ENCODE results near the gene CDNF.
A peak's percentile ranks its signal among the peaks of the same experiment; 100 is the strongest.
"Not testable (repeated sequence)": the region's sequence is repeated elsewhere in the genome, so short reads cannot be mapped to it uniquely, and the experiment has no call there.

The CDNF gene

DNA sequence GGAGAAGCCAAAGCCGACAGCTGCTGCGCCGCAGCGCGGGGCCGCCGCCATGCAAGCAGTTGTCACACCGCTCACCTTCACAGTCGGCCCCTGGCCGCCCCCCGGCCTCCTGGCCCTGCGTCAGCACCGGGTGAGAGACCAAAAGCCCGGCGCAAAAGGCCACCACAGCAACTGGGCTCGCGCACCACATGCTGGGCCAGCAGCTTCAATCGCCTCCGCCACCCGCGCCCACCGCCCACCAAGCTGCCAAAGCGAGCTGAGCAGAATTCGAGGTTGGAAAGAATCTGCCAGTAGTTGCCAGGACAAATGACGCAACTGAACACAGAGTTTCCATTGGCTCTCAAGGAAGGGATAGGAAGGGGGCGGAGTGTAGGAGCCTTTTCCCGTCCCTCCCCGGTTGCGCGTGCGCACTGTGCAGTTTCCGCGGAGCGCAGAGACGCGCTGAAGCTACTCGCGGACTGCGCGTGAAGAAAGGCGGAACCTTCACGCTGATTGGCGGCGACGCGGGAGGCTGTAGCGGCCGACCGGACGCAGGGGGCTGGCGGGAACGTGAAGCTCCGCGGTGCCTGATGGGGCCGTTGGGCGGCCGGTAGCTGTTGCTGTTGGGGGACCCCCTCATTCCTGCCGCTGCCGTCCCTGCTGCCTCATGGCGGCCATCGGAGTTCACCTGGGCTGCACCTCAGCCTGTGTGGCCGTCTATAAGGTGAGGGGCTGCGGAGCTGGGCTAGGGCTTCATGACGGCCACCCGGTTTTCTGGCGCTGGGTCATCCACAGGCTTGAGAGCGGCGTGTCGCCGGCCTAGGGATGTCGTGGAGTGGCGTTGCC is at the start of gene CDNF, which contains the start of the genes HSPA14 and MSANTD7:
Gene CDNF, minus strand, starts transcription at position 281 of the 825 bp plus-strand sequence. Its CDS starts 91 bp downstream, at position 190.
Gene HSPA14, plus strand, starts transcription at position 550 of the 825 bp plus-strand sequence. Its CDS starts 97 bp downstream, at position 647.
Gene MSANTD7, plus strand, starts transcription at position 550 of the 825 bp plus-strand sequence. CDS start 3,979 bp downstream, outside the sequence.
- in situ Hi-C loops (cut with HindIII; ENCODE audit: low pct_unique_long_range_greater_than_20kb, low sequenced_read_pairs): no loop called here

DNA sequence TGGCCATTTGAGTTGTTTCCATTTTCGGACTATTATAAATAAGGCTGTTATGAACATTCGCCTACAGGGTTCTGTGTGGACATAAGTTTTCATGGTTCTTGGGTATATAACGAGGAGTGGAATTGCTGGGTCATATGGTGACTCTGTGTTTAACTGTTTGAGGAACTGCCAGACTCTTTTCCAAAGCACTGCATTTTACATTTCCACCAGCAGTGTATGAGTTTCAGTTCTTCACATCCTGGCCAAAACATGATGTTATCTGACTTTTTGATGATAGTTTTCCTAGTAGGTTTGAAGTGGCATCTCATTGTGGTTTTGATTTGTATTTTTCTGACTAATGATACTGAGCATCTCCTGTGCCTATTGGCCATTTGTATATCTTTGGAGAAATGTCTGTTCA is 46.2 kb upstream of the CDNF start:
- in situ Hi-C loops (cut with HindIII; ENCODE audit: low pct_unique_long_range_greater_than_20kb, low sequenced_read_pairs): no loop called here
- no peak for TF ChIP-seq JUND (IDR thresholded peaks at IDR 0.05; ENCODE audit: low read depth)
- DNase-seq (ENCODE audit: low read depth in 1 of 2, low spot score in 1 of 2): no peak

More for the DNA sequence above, at the start of gene CDNF, which contains the start of the genes HSPA14 and MSANTD7:
- peak; percentile 99 to 100 for DNase-seq (ENCODE audit: low read depth in 1 of 2, low spot score in 1 of 2)
- TF ChIP-seq JUND (IDR thresholded peaks at IDR 0.05; ENCODE audit: low read depth): no peak

DNA sequence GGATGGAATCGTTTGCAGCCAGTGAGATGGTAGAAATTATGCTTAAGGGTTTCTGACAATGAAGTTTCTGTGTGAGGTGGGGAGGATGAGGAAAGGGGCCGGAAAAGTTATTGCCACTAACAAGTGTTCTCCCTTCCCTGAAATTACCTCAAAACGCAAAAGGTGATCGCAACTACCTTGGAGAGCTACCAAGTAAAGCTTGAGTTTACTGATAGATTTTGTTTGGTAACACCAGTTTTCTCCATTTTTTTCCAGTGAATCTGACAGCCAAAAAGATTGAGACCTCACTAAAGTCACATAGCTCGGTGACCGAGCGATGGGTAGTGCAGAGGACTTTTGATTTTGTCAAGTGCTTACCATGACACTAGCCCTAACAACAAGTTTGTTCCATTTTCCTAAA is 42.4 kb upstream of the CDNF start:
- no peak for TF ChIP-seq JUND (IDR thresholded peaks at IDR 0.05; ENCODE audit: low read depth)
- peak; percentile 15 for DNase-seq (ENCODE audit: low read depth in 1 of 2, low spot score in 1 of 2)
- in situ Hi-C loops (cut with HindIII; ENCODE audit: low pct_unique_long_range_greater_than_20kb, low sequenced_read_pairs): no loop called here

DNA sequence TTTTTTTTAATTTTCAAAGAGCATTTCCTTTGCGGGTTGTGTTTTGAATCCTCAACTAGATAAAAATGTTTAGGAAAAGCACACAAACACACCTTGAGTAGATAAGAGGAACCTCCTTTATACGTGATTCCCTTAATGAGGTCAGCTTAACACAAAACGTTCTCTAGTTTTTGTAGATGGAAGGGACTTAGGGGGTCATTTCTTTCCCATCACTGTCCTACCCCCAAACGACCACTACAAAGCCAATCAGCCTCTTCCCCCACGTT is 42.0 kb upstream of the CDNF start:
- TF ChIP-seq JUND (IDR thresholded peaks at IDR 0.05; ENCODE audit: low read depth): no peak
- DNase-seq (ENCODE audit: low read depth in 1 of 2, low spot score in 1 of 2): no peak
- in situ Hi-C loops (cut with HindIII; ENCODE audit: low pct_unique_long_range_greater_than_20kb, low sequenced_read_pairs): no loop called here

DNA sequence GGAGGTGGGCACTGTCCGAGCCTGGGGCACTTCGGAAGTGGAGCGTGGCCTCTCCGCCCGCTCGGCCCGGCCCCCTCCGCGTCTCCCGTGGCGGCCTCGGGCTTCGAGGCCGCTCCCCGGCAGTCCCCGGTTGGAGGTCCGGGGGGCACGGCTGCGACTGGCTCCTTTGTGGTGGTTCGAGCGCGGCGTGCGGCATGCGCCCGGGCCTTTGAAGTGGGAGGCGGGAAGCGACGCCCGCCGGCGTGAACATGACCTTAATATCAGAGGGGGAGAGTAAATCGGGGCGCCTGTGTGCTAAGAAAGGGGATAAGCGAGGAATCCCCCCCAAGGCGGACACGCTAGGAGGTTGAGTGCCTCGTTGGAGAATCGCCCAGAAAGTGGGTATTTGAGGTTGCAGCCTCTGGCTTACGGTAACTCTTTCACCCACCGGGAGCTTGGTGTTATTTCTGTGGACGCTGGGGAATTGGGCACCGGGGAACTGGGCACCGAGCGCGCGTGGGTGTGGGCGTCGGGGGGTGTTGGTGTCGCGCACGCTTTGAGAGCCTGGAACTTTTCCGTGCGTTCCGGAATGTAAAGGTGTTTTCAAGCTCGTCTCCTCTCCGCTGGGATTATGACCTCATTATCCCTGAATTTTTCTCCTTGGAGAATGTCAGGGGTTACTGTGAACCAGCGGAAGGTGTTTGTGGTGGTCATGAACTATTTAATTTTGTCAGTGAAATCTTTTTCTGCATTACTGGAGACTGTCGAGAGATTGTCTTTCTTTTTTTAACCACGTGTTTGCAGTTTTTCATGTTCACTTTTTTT is 41.5 kb upstream of the CDNF start:
- TF ChIP-seq JUND (IDR thresholded peaks at IDR 0.05; ENCODE audit: low read depth): no peak
- in situ Hi-C loops (cut with HindIII; ENCODE audit: low pct_unique_long_range_greater_than_20kb, low sequenced_read_pairs): no loop called here
- DNase-seq (ENCODE audit: low read depth in 1 of 2, low spot score in 1 of 2): peak; percentile 39 to 43

DNA sequence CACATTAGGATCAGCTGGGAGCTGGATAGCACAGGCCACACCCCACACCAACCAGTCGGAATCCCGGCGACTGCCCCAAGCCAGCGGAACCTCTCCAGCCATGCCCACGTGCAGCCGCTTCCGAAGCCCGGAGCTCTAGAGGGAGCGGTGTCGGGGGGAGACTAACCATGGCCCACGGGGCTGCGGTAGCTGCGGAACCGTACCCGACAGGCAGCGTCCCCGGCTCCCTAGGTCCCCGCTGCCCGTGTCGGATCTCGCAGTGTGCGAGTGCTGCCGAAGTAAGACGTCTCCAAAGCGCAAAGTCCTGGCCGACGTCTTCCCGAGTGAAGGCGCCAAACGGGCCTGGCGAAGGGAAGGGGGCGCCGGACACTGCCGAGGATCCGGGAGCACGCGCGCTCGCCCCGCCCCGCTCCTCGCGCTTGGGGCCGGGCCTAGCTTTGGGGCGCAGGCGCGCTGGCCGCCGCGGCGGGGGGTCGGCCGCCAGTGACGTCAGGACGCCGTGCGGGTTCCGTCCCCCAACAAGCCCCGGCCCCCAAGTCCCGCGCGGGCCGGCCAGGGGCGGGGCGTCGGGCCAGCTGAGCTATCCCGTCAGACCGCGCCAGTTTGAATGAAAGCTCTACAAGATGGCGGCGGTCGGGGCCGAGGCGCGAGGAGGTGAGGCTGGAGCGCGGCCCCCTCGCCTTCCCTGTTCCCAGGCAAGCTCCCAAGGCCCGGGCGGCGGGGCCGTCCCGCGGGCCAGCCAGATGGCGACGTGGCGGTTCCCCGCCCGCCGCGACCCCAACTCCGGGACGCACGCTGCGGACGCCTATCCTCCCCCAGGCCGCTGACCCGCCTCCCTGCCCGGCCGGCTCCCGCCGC is 40.7 kb upstream of the CDNF start, which contains the start of gene SUV39H2:
Gene SUV39H2, plus strand, starts transcription at position 601 of the 858 bp plus-strand sequence. Its CDS starts 23 bp downstream, at position 624.
- peak; percentile 98 to 100 for DNase-seq (ENCODE audit: low read depth in 1 of 2, low spot score in 1 of 2)
- in situ Hi-C loops (cut with HindIII; ENCODE audit: low pct_unique_long_range_greater_than_20kb, low sequenced_read_pairs): no loop called here
- TF ChIP-seq JUND (IDR thresholded peaks at IDR 0.05; ENCODE audit: low read depth): no peak

DNA sequence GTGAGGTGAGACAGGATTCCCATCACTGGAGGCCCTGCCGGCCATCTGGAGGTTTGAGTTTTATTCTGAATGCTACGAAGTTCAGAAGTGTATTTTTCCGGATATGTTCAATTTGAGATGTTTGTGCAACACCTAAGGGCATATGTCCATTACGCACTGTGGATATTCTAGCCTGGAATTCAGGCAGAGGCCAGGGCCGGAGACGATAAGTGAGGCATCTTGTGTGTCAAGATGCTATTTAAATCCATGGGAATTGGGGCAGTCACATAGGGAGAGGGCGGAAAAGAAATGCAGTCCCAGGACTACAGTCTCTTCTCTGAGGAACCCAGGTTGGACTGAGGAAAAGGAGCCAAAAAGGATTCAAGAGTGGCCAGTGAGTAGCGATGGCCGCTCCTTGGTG is 38.9 kb upstream of the CDNF start:
- TF ChIP-seq JUND (IDR thresholded peaks at IDR 0.05; ENCODE audit: low read depth): no peak
- no peak for DNase-seq (ENCODE audit: low read depth in 1 of 2, low spot score in 1 of 2)
- in situ Hi-C loops (cut with HindIII; ENCODE audit: low pct_unique_long_range_greater_than_20kb, low sequenced_read_pairs): no loop called here

DNA sequence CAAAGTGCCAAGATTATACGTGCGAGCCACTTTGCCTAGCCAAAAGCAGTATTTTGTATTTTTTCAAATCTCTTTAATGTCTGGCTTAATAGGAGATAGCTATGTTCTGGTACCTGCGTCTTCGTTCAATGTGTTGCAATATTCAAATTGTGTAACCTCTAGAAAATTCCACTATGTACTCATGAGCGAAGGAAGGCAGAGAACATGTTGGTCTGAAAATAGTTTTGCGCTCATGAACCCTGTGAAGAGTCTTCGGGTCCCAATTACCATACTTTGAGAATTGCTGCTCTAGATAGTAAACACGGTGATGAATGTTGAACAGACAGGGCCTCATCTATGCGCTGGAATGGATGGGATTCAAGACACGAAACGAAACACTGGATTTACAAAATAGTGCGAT is 38.1 kb upstream of the CDNF start:
- no peak for TF ChIP-seq JUND (IDR thresholded peaks at IDR 0.05; ENCODE audit: low read depth)
- in situ Hi-C loops (cut with HindIII; ENCODE audit: low pct_unique_long_range_greater_than_20kb, low sequenced_read_pairs): no loop called here
- no peak for DNase-seq (ENCODE audit: low read depth in 1 of 2, low spot score in 1 of 2)

DNA sequence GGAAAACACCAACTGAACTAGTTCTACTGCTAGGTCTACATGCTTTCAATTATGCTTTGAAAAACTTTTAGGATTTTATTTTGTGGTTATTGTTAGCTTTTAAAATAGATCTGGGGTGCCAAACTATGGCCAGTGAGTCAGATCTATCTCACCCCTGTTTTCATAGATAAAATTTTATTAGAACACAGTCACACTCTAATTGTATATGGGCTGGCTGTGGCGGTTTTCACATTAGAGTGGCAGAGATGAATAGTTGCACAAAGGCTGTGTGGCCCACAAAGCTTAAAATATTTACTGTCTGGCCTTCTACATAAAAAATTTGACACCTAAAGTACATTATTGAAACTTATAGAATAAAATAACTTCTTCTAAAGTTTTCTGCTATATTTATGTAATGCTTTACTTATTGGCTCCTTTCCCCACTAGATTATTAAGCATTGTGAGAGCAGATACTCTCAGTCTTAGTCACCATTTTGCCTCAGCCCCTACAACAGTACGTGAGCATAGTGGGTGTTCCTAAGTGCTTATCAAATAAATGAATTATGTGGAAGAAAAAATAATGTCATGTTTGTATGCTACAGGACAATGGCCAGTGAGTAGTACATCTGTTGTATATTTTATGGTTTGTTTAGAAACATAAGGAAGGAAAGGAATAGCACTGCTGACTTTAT is 35.4 kb upstream of the CDNF start:
- DNase-seq (ENCODE audit: low read depth in 1 of 2, low spot score in 1 of 2): no peak
- TF ChIP-seq JUND (IDR thresholded peaks at IDR 0.05; ENCODE audit: low read depth): no peak
- in situ Hi-C loops (cut with HindIII; ENCODE audit: low pct_unique_long_range_greater_than_20kb, low sequenced_read_pairs): no loop called here

DNA sequence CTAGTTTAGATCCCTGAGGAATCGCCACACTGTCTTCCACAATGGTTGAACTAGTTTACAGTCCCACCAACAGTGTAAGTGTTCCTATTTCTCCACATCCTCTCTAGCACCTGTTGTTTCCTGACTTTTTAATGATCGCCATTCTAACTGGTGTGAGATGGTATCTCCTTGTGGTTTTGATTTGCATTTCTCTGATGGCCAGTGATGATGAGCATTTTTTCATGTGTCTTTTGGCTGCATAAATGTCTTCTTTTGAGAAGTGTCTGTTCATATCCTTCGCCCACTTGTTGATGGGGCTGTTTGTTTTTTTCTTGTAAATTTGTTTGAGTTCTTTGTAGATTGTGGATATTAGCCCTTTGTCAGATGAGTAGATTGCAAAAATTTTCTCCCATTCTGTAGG is 27.0 kb upstream of the CDNF start:
- in situ Hi-C loops (cut with HindIII; ENCODE audit: low pct_unique_long_range_greater_than_20kb, low sequenced_read_pairs); DNase-seq (ENCODE audit: low read depth in 1 of 2, low spot score in 1 of 2): not testable (repeated sequence)

DNA sequence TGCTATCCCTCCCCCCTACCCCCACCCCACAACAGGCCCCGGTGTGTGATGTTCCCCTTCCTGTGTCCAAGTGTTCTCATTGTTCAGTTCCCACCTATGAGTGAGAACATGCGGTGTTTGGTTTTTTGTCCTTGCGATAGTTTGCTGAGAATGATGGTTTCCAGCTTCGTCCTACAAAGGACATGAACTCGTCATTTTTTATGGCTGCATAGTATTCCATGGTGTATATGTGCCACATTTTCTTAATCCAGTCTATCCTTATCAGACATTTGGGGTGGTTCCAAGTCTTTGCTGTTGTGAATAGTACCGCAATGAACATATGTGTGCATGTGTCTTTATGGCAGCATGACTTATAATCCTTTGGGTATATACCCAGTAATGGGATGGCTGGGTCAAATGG is 26.6 kb upstream of the CDNF start:
- in situ Hi-C loops (cut with HindIII; ENCODE audit: low pct_unique_long_range_greater_than_20kb, low sequenced_read_pairs); DNase-seq (ENCODE audit: low read depth in 1 of 2, low spot score in 1 of 2): not testable (repeated sequence)

DNA sequence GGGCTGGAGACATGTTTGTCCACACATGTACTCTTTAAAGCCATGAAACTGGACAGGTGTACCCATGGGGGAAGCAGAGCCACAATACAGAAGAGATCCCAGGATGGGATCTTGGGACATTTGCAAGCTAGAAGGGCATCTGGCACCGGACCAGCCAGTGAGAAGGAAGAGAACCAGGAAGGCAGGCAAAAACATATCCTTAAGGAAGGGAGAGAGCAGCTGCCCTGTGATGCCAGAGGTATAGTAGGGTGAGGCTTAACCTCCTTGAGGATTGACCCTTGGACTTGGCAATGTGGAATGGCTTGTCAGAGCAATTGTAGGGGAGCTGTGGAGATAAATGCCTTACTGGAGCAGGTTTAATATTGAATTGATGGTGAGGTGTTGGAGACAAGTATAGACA is 23.0 kb upstream of the CDNF start:
- no peak for TF ChIP-seq JUND (IDR thresholded peaks at IDR 0.05; ENCODE audit: low read depth)
- no peak for DNase-seq (ENCODE audit: low read depth in 1 of 2, low spot score in 1 of 2)
- in situ Hi-C loops (cut with HindIII; ENCODE audit: low pct_unique_long_range_greater_than_20kb, low sequenced_read_pairs): no loop called here

All from T47D (cell line).